SK-N-SH (cell line): ENCODE results near the gene MAP2K5. TPM values are rescaled to one million over a fixed set of nuclear protein-coding genes. Genes with fewer than 3 reads are reported as not detected.
A peak's percentile ranks its signal among the peaks of the same experiment; 100 is the strongest.

ENCODE experiments used
- CTCF ChIA-PET: fragments of 300-600, 350-600 bp; formaldehyde crosslinking; extraction: SDS; loops from one replicate; lab custom pipeline; 2021; lab: Yijun Ruan, JAX
- POLR2A ChIA-PET: fragments of 350-600 bp; sonication (Branson Sonifier 250); formaldehyde crosslinking; extraction: SDS; loops from one replicate; lab custom pipeline; 2020; ENCODE audit warnings: antibody characterized with exemption, inconsistent platforms; lab: Yijun Ruan, JAX
- DNase-seq: peaks from one replicate; pipeline ENCODE4 v3.0.0; 2012
- H2AFZ ChIP-seq: fragments of 200-600 bp; sonication (generic); 2 replicates; pipeline ENCODE4 v1.8.1; 2016; ENCODE audit warnings: antibody characterized with exemption, mild to moderate bottlenecking, low read depth
- H3F3A ChIP-seq: fragments of 200-600 bp; sonication (generic); replicated peaks from 2 replicates; pipeline ENCODE3; 2016; ENCODE audit warnings: antibody characterized with exemption, mild to moderate bottlenecking; ENCODE audit not compliant: insufficient read depth
- H3K27ac ChIP-seq, 2 experiments: fragments of 200-500 bp in 1 of 2; fragments of 200-600 bp in 1 of 2; sonication (Bioruptor generic) in 1 of 2; sonication (generic), shearing (Covaris generic) in 1 of 2; 2 replicates each; pipeline versions ENCODE4 v1.5.1 to v1.6.1; 2014 to 2016; ENCODE audit warnings: low read depth in 2 of 2, inconsistent platforms in 1 of 2, low read length in 1 of 2, mild to moderate bottlenecking in 1 of 2, mixed read lengths in 1 of 2
- H3K27me3 ChIP-seq: fragments of 200-600 bp; sonication (generic), shearing (Covaris generic); 2 replicates; pipeline ENCODE4 v1.6.1; 2016; ENCODE audit warnings: mixed run types; ENCODE audit not compliant: insufficient read depth
- H3K36me3 ChIP-seq, 2 experiments: fragments of 200-500 bp in 1 of 2; fragments of 200-600 bp in 1 of 2; sonication (Bioruptor generic) in 1 of 2; sonication (generic) in 1 of 2; replicated peaks in 1 of 2; 2 replicates each; pipeline versions ENCODE3 to v1.5.1; 2014 to 2016; ENCODE audit warnings: low read length in 1 of 2, mild to moderate bottlenecking in 1 of 2; ENCODE audit not compliant: insufficient read depth in 2 of 2, control insufficient read depth in 1 of 2
- H3K4me1 ChIP-seq, 2 experiments: fragments of 200-500 bp in 1 of 2; fragments of 200-600 bp in 1 of 2; sonication (Bioruptor generic) in 1 of 2; sonication (generic), shearing (Covaris generic) in 1 of 2; 2 replicates each; pipeline versions ENCODE4 v1.5.1 to v1.6.1; 2014 to 2016; ENCODE audit warnings: low read depth in 1 of 2, low read length in 1 of 2, mixed run types in 1 of 2; ENCODE audit not compliant: insufficient read depth in 2 of 2, control insufficient read depth in 1 of 2
- H3K4me2 ChIP-seq: fragments of 200-600 bp; sonication (generic), shearing (Covaris generic); 2 replicates; pipeline ENCODE4 v1.6.1; 2017; ENCODE audit warnings: mixed run types
- H3K4me3 ChIP-seq, 2 experiments: fragments of 200-500 bp in 1 of 2; fragments of 200-600 bp in 1 of 2; sonication (Bioruptor generic) in 1 of 2; sonication (generic), shearing (Covaris generic) in 1 of 2; 2 replicates each; pipeline versions ENCODE4 v1.5.1 to v1.8.1; 2014 to 2016; ENCODE audit warnings: low read depth in 2 of 2, inconsistent platforms in 1 of 2, low read length in 1 of 2, mild to moderate bottlenecking in 1 of 2, mixed read lengths in 1 of 2, moderate library complexity in 1 of 2
- H3K79me2 ChIP-seq: fragments of 200-600 bp; sonication (generic); 2 replicates; pipeline ENCODE4 v1.8.1; 2017; ENCODE audit warnings: mild to moderate bottlenecking; ENCODE audit not compliant: insufficient read depth
- H3K9ac ChIP-seq: fragments of 200-600 bp; sonication (generic); 2 replicates; pipeline ENCODE4 v1.6.1; 2017; ENCODE audit warnings: mixed run types
- H3K9me2 ChIP-seq: fragments of 200-600 bp; sonication (generic); 2 replicates; pipeline ENCODE4 v1.6.1; 2017; ENCODE audit warnings: mixed run types
- H3K9me3 ChIP-seq: fragments of 200-600 bp; sonication (generic); 2 replicates; pipeline ENCODE4 v1.6.1; 2017; ENCODE audit warnings: mixed run types, mild to moderate bottlenecking, moderate library complexity
- H4K20me1 ChIP-seq: fragments of 200-600 bp; sonication (generic); 2 replicates; pipeline ENCODE4 v1.6.1; 2017; ENCODE audit warnings: mild to moderate bottlenecking, mixed run types; ENCODE audit not compliant: insufficient read depth
- CTCF ChIP-seq: fragments of 200-600 bp; sonication (generic); IDR thresholded peaks from 2 replicates; pipeline ENCODE4 v1.6.1; 2017; ENCODE audit warnings: antibody characterized with exemption, mild to moderate bottlenecking, moderate library complexity
- ELF1 ChIP-seq: IDR thresholded peaks from 2 replicates; pipeline ENCODE4 v1.4.0; 2012
- EP300 ChIP-seq, 2 experiments: IDR thresholded peaks; 2 replicates each; pipeline versions ENCODE4 v1.4.0 to v1.6.1; 2012; ENCODE audit warnings: borderline replicate concordance in 1 of 2, low read depth in 1 of 2, low read length in 1 of 2
- FOXJ3 ChIP-seq: sonication (generic); formaldehyde crosslinking; IDR thresholded peaks from 2 replicates; pipeline ENCODE4 v1.5.1; 2020; ENCODE audit warnings: mild to moderate bottlenecking, missing genetic modification reagents
- FOXM1 ChIP-seq: IDR thresholded peaks from 2 replicates; pipeline ENCODE4 v1.4.0; 2012; ENCODE audit warnings: low read depth, mild to moderate bottlenecking
- GATA2 ChIP-seq: sonication (generic); formaldehyde crosslinking; IDR thresholded peaks from 2 replicates; pipeline ENCODE4 v1.5.0; 2020; ENCODE audit warnings: mild to moderate bottlenecking, missing genetic modification reagents
- IRF3 ChIP-seq: fragments of 150-350 bp; IDR thresholded peaks from 2 replicates; pipeline ENCODE4 v1.6.1; 2016; ENCODE audit warnings: mild to moderate bottlenecking, low read depth, low read length
- NRF1 ChIP-seq: IDR thresholded peaks from 2 replicates; pipeline ENCODE4 v1.6.1; 2012; ENCODE audit warnings: low read depth, mild to moderate bottlenecking, low read length
- PBX3 ChIP-seq: IDR thresholded peaks from 2 replicates; pipeline ENCODE4; 2012
- RAD21 ChIP-seq: IDR thresholded peaks from 2 replicates; pipeline ENCODE4 v1.6.1; 2012; ENCODE audit warnings: mild to moderate bottlenecking, low read length
- REST ChIP-seq: IDR thresholded peaks from 2 replicates; pipeline ENCODE4 v1.6.1; 2012; ENCODE audit warnings: mild to moderate bottlenecking, low read depth, low read length, moderate library complexity
- TEAD4 ChIP-seq: IDR thresholded peaks from 2 replicates; pipeline ENCODE4 v1.4.0; 2012; ENCODE audit warnings: mild to moderate bottlenecking, borderline replicate concordance; ENCODE audit not compliant: insufficient read depth
- USF1 ChIP-seq: IDR thresholded peaks from 2 replicates; pipeline ENCODE4 v1.4.0; 2012; ENCODE audit warnings: low read depth, borderline replicate concordance
- WGBS: methylation state at CpG from one replicate; pipeline ENCODE4 v1.1.6; 2017; ENCODE audit warnings: low lambda C conversion rate; 5-methylcytosine and 5-hydroxymethylcytosine counted together
- polyA plus RNA-seq, 3 experiments: library from polyadenylated mRNA; depleted of rRNA; stranded (reverse); fragments of >200 nt; gene quantifications; 2 replicates each; pipeline ENCODE4 v1.2.3, GENCODE V29; 2012

The MAP2K5 gene
- polyA plus RNA-seq, 1 of the 3 experiments (the other 2 are of a cell fraction): 6.2 TPM

- Histone ChIP-seq H3K9ac (no peak overlapping the region), H3K79me2 (no peaks in the 10 kb centered on the region; the same call in 1 of the 2 replicates), H3K4me3 (no peak overlapping the region), H3K9me3 (peaks cover 7% of the 10 kb centered on the region; the same call in 1 of the 2 replicates), H3K27me3 (no peaks in the 10 kb centered on the region), H2AFZ (no peak overlapping the region), H3K4me2 (no peak overlapping the region), H3K36me3 (peaks cover 42 to 46% of the 10 kb centered on the region in 2 experiments), H3K4me1 (peaks cover 3 to 13% of the 10 kb centered on the region in 2 experiments; a peak in 3 of 4 replicates), H3K27ac (peak overlapping the region in 1 of 2 experiments; percentile 89; a peak in 2 of 4 replicates), H4K20me1 (no peaks in the 10 kb centered on the region), H3K9me2 (no peaks in the 10 kb centered on the region), H3F3A (peaks cover 6% of the 10 kb centered on the region)
- ChIA-PET CTCF (interaction anchor here (1.6 kb wide), 1 partner anchor 10 kb away, joined by 6 read pairs; no protein-coding TSS in a partner anchor), POLR2A (no interaction called here)
- peak; percentile 57 for DNase-seq
- WGBS: 90% methylated on average over 2 of the region's 2 CpGs
- no peak for TF ChIP-seq RAD21
- TF ChIP-seq GATA2: peak; percentile 34
- no peak for TF ChIP-seq USF1
These were observed 17.1 kb downstream of the MAP2K5 start for GRCh38 chr15:67559576-67559975.

- H3K27ac ChIP-seq: peak overlapping the region in 1 of 2 experiments; percentile 89; a peak in 1 of 4 replicates
- TF ChIP-seq CTCF (no peak), TEAD4 (no peak), FOXJ3 (no peak), ELF1 (no peak), NRF1 (no peak), FOXM1 (no peak)
- TF ChIP-seq, all 33 proteins: peak for 0
- Histone ChIP-seq H3K4me1 (peaks cover 3 to 13% of the 10 kb centered on the region in 2 experiments; a peak in 3 of 4 replicates), H3K4me2 (no peak overlapping the region), H3K9ac (no peak overlapping the region), H4K20me1 (no peaks in the 10 kb centered on the region), H3K9me3 (peaks cover 7% of the 10 kb centered on the region; the same call in 1 of the 2 replicates), H3F3A (peaks cover 6% of the 10 kb centered on the region), H3K4me3 (no peak overlapping the region), H3K79me2 (no peaks in the 10 kb centered on the region; the same call in 1 of the 2 replicates), H3K9me2 (no peaks in the 10 kb centered on the region), H3K36me3 (peaks cover 37 to 46% of the 10 kb centered on the region in 2 experiments), H3K27me3 (no peaks in the 10 kb centered on the region), H2AFZ (no peak overlapping the region)
- CTCF ChIA-PET: interaction anchor here (1.6 kb wide), 1 partner anchor 11 kb away, joined by 6 read pairs; no protein-coding TSS in a partner anchor
- WGBS: 84% methylated on average over 1 of the region's 1 CpG
- DNase-seq: no peak
- POLR2A ChIA-PET: no interaction called here
These were observed 17.8 kb downstream of the MAP2K5 start for GRCh38 chr15:67560320-67560719.

- Histone ChIP-seq H2AFZ (no peak overlapping the region), H3K9me2 (no peaks in the 10 kb centered on the region), H3K27ac (no peak overlapping the region), H3F3A (no peaks in the 10 kb centered on the region), H3K4me3 (no peak overlapping the region), H3K4me1 (peaks cover 0 to 13% of the 10 kb centered on the region in 2 experiments; a peak in 2 of 4 replicates), H3K9ac (no peak overlapping the region), H3K27me3 (no peaks in the 10 kb centered on the region), H4K20me1 (no peaks in the 10 kb centered on the region), H3K4me2 (no peak overlapping the region), H3K9me3 (peaks cover under 1% of the 10 kb centered on the region; the same call in 1 of the 2 replicates), H3K79me2 (no peaks in the 10 kb centered on the region; the same call in 1 of the 2 replicates), H3K36me3 (peaks cover 23 to 29% of the 10 kb centered on the region in 2 experiments)
- CTCF ChIA-PET: no interaction called here
- 89% methylated on average over 5 of the region's 5 CpGs for WGBS
- POLR2A ChIA-PET: no interaction called here
- no peak for DNase-seq
- TF ChIP-seq REST (no peak), EP300 (IDR thresholded peaks at IDR 0.05; ENCODE audit: borderline replicate concordance in 1 of 2, low read depth in 1 of 2, low read length in 1 of 2) (no peak), PBX3 (no peak), IRF3 (no peak), FOXM1 (no peak)
These were observed 20.6 kb downstream of the MAP2K5 start for GRCh38 chr15:67563092-67563491.
